GM20000 (cell line): ENCODE results near the gene OSBPL8.

Experiments used
- DNase-seq: peaks from one replicate; pipeline ENCODE4 v3.0.0; 2012; ENCODE audit warnings: low spot score
- TF ChIP-seq, protein P1 (sequence below): IDR thresholded peaks from 2 replicates; pipeline ENCODE4 v1.5.1; 2012; ENCODE audit warnings: mild to moderate bottlenecking, control low read depth; ENCODE audit errors: extremely low read depth, missing control alignments

The OSBPL8 gene

DNA sequence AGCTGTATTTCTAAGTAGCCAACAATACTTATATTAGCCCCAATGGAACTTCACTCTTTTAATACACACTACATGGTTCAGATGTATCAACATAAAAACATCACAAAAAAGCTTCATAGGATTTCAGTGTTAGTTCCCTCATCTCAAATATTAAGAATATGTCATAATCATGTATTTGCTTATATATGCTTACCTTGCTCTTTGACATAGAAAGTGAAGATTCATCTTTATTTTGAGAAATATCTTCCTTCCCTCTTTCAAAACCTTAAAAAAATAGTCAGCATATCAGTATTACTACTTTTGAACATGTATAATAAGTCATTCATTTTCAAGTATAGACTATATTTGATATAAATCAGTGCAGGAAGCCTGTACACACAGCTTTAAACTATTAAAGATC lies 149.2 kb downstream of the OSBPL8 start:
- TF ChIP-seq, protein P1, sequence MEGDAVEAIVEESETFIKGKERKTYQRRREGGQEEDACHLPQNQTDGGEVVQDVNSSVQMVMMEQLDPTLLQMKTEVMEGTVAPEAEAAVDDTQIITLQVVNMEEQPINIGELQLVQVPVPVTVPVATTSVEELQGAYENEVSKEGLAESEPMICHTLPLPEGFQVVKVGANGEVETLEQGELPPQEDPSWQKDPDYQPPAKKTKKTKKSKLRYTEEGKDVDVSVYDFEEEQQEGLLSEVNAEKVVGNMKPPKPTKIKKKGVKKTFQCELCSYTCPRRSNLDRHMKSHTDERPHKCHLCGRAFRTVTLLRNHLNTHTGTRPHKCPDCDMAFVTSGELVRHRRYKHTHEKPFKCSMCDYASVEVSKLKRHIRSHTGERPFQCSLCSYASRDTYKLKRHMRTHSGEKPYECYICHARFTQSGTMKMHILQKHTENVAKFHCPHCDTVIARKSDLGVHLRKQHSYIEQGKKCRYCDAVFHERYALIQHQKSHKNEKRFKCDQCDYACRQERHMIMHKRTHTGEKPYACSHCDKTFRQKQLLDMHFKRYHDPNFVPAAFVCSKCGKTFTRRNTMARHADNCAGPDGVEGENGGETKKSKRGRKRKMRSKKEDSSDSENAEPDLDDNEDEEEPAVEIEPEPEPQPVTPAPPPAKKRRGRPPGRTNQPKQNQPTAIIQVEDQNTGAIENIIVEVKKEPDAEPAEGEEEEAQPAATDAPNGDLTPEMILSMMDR, result no peak

DNA sequence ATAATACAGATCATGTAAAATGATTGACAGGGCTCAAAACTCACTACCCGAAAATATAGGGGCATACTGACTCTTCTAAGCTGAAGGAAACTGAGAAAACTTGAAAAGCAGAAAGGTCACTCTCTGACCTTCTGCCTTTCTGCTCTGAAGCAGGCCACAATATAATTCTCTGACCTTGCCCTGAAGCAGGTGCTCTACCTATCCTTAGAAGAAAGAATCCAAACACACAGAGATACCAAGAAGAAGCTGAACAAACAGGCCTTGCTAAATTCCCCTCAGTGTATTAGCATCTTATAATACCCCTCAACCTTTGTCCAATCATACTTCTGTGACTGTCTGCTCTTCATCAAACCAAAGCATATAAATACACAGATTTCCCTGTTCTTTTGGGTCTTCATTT lies 150.5 kb downstream of the OSBPL8 start:
- DNase-seq, result no peak
- TF ChIP-seq, protein P1, result no peak

More for the DNA sequence above, 149.2 kb downstream of the OSBPL8 start:
- DNase-seq, result no peak

DNA sequence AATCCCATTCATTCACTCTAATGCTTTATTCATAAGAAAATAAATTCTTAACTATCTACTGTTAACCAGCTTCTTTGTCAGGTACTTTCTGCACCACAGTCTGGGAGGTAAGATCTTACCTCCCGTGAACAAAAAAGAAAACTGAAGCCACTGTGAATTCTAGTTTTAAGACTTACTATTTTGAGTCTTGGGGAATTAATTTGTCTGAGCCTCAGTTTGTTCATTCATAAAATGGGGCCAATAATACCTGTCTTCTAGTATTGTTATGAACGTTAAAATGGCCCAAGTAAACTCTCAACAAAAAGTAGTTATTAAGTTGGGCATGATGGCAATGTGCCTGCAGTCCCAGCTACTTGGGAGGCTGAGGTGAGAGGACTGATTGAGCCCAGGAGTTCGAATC lies 151.9 kb downstream of the OSBPL8 start:
- DNase-seq, result no peak
- TF ChIP-seq, protein P1, result no peak

DNA sequence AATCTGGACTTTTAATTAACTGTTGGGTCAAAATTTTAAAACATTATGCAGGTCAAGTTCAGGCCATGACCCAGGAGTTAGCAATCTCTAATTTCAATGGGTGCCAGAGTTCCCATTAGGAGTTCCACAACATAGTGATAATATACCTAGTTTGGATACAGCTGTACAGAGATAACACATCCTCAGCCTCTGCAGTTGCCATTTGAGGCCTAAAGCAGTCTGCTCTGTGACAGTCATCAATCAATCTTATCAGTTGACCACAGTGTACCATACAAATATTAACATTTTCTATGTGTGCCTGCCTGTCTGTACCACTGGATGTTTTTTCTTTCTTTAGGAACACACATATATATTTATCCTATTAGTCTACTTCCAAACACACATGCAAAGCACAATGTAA lies 157.3 kb downstream of the OSBPL8 start:
- DNase-seq, result no peak
- TF ChIP-seq, protein P1, result no peak

DNA sequence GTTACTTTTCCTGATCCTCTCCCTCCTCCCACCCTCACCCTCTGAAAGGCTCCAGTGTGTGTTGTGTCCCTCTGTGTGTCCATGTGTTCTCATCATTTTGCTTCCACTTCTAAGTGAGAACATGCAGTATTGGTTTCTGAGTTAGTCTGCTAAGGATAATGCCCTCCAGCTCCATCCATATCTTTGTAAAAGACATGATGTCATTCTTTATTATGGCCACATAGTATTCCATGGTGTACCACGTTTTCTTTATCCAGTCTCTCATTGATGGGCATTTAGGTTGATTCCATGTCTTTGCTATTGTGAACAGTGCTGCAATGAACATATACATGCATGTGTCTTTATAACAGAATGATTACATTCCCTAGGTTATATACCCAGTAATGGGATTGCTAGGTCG lies 159.4 kb downstream of the OSBPL8 start:
- TF ChIP-seq, protein P1, result no peak
- DNase-seq, result no peak

DNA sequence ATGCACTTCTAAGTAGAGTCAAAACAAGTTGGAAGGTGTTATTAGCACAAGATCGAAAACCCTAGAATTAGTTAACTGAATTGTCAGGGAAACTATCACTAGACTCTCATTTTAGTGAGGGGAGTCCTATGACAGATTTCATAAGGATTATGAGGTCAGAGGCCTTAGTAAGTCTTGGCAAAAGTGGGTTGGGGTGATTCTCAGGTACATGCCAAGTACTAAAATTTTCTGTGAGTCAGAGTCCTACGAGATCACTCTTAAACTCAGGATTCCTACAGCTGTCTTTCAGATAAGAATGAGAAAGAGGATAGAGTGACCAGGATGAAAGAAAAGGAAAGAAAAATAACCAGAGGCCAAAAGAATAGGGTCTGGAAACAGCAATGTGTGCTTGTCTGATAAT lies 160.5 kb downstream of the OSBPL8 start:
- no peak for DNase-seq
- TF ChIP-seq, protein P1, result no peak

DNA sequence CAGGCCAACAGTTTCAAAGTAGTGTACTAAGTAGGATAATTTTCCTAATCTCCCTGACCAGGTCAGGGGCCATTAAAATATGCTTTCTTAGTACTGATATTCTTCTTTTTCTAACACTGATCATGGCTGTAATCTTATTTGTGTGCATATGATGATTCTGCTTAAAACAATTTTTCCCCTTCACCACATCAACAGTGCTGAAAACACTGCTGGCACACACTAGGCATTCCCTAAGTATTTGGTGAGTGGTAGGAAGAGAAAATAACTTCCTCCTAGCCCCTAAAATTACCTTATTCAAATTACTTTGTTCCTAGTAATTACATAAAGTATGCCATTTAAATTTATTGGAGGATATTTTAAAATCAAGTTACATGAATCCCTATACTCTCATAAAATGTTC lies 161.5 kb downstream of the OSBPL8 start:
- TF ChIP-seq, protein P1, result no peak
- DNase-seq, result no peak
